Measurements from ENCODE around the gene FRMD4B. TPM values are rescaled to one million over a fixed set of nuclear protein-coding genes. Genes with fewer than 3 reads are reported as not detected.

Gene FRMD4B
- total RNA-seq, 2 experiments from 2014 or later = not detected

- POLR2A ChIA-PET = interaction anchor here (0.7 kb wide), 2 partner anchors 174 to 756 kb away, joined by 3 read pairs; no protein-coding TSS in a partner anchor
- no peaks in the 10 kb centered on the region for H3K36me3 ChIP-seq (ENCODE audit: insufficient read depth, low read length)
- BruUV-seq (replicated peaks) = no TSS peak
- CTCF ChIA-PET (ENCODE audit: unreplicated experiment) = no interaction called here
- no peak overlapping the region for H2AFZ ChIP-seq (ENCODE audit: low read length)
- no peaks in the 10 kb centered on the region for H3K79me2 ChIP-seq (ENCODE audit: insufficient read depth, low read depth, low read length)
- no peak overlapping the region for H3K27ac ChIP-seq (ENCODE audit: low read depth, low read length, poor library complexity, severe bottlenecking)
- no peak overlapping the region for H3K4me3 ChIP-seq (ENCODE audit: low read depth, low read length, poor library complexity, severe bottlenecking)
- H3K4me1 ChIP-seq (ENCODE audit: insufficient read depth, low read length, poor library complexity, severe bottlenecking) = no peaks in the 10 kb centered on the region
- TF ChIP-seq CTCF (conservative IDR thresholded peaks at IDR 0.05; ENCODE audit: low read length) (no peak), EZH2phosphoT487 (IDR thresholded peaks at IDR 0.05; ENCODE audit: borderline replicate concordance, low read depth, low read length) (no peak)
- no peak overlapping the region for H3K4me2 ChIP-seq (ENCODE audit: low read length)
- no peaks in the 10 kb centered on the region for H3K9me2 ChIP-seq (ENCODE audit: insufficient read depth, low read length)
- H3K9me3 ChIP-seq (ENCODE audit: low read length) = no peaks in the 10 kb centered on the region
- no peaks in the 10 kb centered on the region for H4K20me1 ChIP-seq (ENCODE audit: insufficient read depth, low read length)
- intact Hi-C loops (cut with micrococcal nuclease; ENCODE audit: unreplicated experiment) = no loop called here
- DNase-seq (ENCODE audit: low spot score) = no peak
Measured at GRCh38 chr3:69378112-69378802, 7.6 kb downstream of the FRMD4B start.

- Histone ChIP-seq H3K4me2 (ENCODE audit: low read length) (no peak overlapping the region), H3K79me2 (ENCODE audit: insufficient read depth, low read depth, low read length) (no peaks in the 10 kb centered on the region), H3K4me3 (ENCODE audit: low read depth, low read length, poor library complexity, severe bottlenecking) (no peak overlapping the region), H4K20me1 (ENCODE audit: insufficient read depth, low read length) (no peaks in the 10 kb centered on the region), H3K4me1 (ENCODE audit: insufficient read depth, low read length, poor library complexity, severe bottlenecking) (no peaks in the 10 kb centered on the region), H3K36me3 (ENCODE audit: insufficient read depth, low read length) (no peaks in the 10 kb centered on the region), H3K9me3 (ENCODE audit: low read length) (no peaks in the 10 kb centered on the region), H3K9me2 (ENCODE audit: insufficient read depth, low read length) (no peaks in the 10 kb centered on the region), H3K27ac (ENCODE audit: low read depth, low read length, poor library complexity, severe bottlenecking) (no peak overlapping the region), H2AFZ (ENCODE audit: low read length) (no peak overlapping the region)
- intact Hi-C loops (cut with micrococcal nuclease; ENCODE audit: unreplicated experiment) = no loop called here
- no peak for DNase-seq (ENCODE audit: low spot score)
- ChIA-PET POLR2A (no interaction called here), CTCF (ENCODE audit: unreplicated experiment) (no interaction called here)
- no TSS peak for BruUV-seq (replicated peaks)
- TF ChIP-seq EZH2phosphoT487 (IDR thresholded peaks at IDR 0.05; ENCODE audit: borderline replicate concordance, low read depth, low read length) (no peak), CTCF (conservative IDR thresholded peaks at IDR 0.05; ENCODE audit: low read length) (no peak)
Measured at GRCh38 chr3:69377262-69377661, 8.6 kb downstream of the FRMD4B start.

- Histone ChIP-seq H3K4me2 (ENCODE audit: low read length) (no peak overlapping the region), H3K79me2 (ENCODE audit: insufficient read depth, low read depth, low read length) (no peaks in the 10 kb centered on the region), H3K9me2 (ENCODE audit: insufficient read depth, low read length) (no peaks in the 10 kb centered on the region), H3K4me3 (ENCODE audit: low read depth, low read length, poor library complexity, severe bottlenecking) (no peak overlapping the region), H3K27ac (ENCODE audit: low read depth, low read length, poor library complexity, severe bottlenecking) (no peak overlapping the region), H4K20me1 (ENCODE audit: insufficient read depth, low read length) (no peaks in the 10 kb centered on the region), H3K9me3 (ENCODE audit: low read length) (no peaks in the 10 kb centered on the region), H2AFZ (ENCODE audit: low read length) (no peak overlapping the region), H3K36me3 (ENCODE audit: insufficient read depth, low read length) (no peaks in the 10 kb centered on the region), H3K4me1 (ENCODE audit: insufficient read depth, low read length, poor library complexity, severe bottlenecking) (no peaks in the 10 kb centered on the region)
- DNase-seq (ENCODE audit: low spot score) = no peak
- intact Hi-C loops (cut with micrococcal nuclease; ENCODE audit: unreplicated experiment) = no loop called here
- TF ChIP-seq CTCF (conservative IDR thresholded peaks at IDR 0.05; ENCODE audit: low read length) (no peak), EZH2phosphoT487 (IDR thresholded peaks at IDR 0.05; ENCODE audit: borderline replicate concordance, low read depth, low read length) (no peak)
- no TSS peak for BruUV-seq (replicated peaks)
- CTCF ChIA-PET (ENCODE audit: unreplicated experiment) = no interaction called here
- POLR2A ChIA-PET = interaction anchor here (1.2 kb wide), 1 partner anchor 8 kb away, joined by 3 read pairs; no protein-coding TSS in a partner anchor
Measured at GRCh38 chr3:69376731-69377130, 9.2 kb downstream of the FRMD4B start.

Data from OCI-LY7 (cell line).